ENCODE measurements around the gene FOXP4.

The FOXP4 gene

DNA sequence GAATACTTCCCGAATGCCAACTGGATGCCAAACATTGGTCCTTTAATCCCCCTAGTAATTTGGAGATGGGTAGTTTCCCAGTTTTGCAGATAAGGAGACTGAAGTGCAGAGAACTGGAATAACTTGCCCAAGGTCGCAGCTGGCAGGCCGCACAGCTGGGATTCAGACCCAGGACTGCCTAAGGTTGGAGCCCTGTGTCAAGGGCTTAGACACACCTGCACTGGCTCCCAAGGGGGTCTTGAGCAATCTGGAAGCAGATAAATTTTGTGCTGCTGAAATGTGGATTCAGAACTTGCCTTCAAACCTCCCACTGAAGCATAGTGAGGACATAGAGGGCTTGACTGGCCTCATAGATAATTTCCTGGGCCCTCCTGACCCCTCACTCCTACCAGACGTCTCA lies 30.5 kb downstream of the FOXP4 start:
- TF ChIP-seq, protein P1, sequence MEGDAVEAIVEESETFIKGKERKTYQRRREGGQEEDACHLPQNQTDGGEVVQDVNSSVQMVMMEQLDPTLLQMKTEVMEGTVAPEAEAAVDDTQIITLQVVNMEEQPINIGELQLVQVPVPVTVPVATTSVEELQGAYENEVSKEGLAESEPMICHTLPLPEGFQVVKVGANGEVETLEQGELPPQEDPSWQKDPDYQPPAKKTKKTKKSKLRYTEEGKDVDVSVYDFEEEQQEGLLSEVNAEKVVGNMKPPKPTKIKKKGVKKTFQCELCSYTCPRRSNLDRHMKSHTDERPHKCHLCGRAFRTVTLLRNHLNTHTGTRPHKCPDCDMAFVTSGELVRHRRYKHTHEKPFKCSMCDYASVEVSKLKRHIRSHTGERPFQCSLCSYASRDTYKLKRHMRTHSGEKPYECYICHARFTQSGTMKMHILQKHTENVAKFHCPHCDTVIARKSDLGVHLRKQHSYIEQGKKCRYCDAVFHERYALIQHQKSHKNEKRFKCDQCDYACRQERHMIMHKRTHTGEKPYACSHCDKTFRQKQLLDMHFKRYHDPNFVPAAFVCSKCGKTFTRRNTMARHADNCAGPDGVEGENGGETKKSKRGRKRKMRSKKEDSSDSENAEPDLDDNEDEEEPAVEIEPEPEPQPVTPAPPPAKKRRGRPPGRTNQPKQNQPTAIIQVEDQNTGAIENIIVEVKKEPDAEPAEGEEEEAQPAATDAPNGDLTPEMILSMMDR (IDR thresholded peaks at IDR 0.05; ENCODE audit: low read depth, low read length) = no peak
- in situ Hi-C loops (cut with HindIII; ENCODE audit: low sequenced_read_pairs) = no loop called here
- no peak for DNase-seq (ENCODE audit: low read depth, low spot score)
- no peak overlapping the region for H3K4me3 ChIP-seq (ENCODE audit: low read depth, low read length)

GRCh38 chr6:41577356-41578216 lies 31.4 kb downstream of the FOXP4 start:
- peak; percentile 47 for DNase-seq (ENCODE audit: low read depth, low spot score)
- TF ChIP-seq, protein P1 (IDR thresholded peaks at IDR 0.05; ENCODE audit: low read depth, low read length) = no peak
- H3K4me3 ChIP-seq (ENCODE audit: low read depth, low read length) = no peak overlapping the region
- in situ Hi-C loops (cut with HindIII; ENCODE audit: low sequenced_read_pairs) = no loop called here

GRCh38 chr6:41578217-41579087 lies 32.3 kb downstream of the FOXP4 start:
- peak; percentile 29 for DNase-seq (ENCODE audit: low read depth, low spot score)
- no peak overlapping the region for H3K4me3 ChIP-seq (ENCODE audit: low read depth, low read length)

DNA sequence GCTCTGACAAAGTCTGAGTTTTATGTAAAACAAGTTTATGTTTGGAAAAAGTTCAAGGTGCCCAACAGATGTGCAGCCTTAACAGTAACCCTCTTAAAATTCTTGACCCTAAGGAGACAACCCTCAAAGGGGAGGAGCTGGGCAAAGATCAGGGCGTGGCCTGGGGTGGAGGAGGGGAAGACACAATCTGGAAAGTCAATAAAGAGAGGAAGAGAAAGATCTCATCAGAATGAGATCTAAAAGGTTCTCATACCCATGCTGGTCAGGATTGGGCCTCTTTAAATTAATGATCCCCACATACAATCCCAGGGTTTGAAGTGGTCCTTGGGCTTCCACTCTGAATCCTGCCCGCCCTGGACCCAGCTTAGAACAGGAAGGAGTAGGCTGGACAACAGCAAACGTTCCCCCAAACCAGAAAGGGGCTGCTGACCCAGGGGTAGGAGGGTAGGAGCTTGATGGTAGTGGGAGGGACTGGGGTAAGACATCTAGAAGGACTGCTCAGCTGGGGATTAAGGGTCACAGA lies 33.0 kb downstream of the FOXP4 start:
- peak; percentile 14 for DNase-seq (ENCODE audit: low read depth, low spot score)
- H3K4me3 ChIP-seq (ENCODE audit: low read depth, low read length) = no peak overlapping the region
- in situ Hi-C loops (cut with HindIII; ENCODE audit: low sequenced_read_pairs) = no loop called here
- TF ChIP-seq, protein P1 (IDR thresholded peaks at IDR 0.05; ENCODE audit: low read depth, low read length) = no peak

More at GRCh38 chr6:41578217-41579087, 32.3 kb downstream of the FOXP4 start:
- TF ChIP-seq, protein P1 (IDR thresholded peaks at IDR 0.05; ENCODE audit: low read depth, low read length) = no peak
- in situ Hi-C loops (cut with HindIII; ENCODE audit: low sequenced_read_pairs) = no loop called here

DNA sequence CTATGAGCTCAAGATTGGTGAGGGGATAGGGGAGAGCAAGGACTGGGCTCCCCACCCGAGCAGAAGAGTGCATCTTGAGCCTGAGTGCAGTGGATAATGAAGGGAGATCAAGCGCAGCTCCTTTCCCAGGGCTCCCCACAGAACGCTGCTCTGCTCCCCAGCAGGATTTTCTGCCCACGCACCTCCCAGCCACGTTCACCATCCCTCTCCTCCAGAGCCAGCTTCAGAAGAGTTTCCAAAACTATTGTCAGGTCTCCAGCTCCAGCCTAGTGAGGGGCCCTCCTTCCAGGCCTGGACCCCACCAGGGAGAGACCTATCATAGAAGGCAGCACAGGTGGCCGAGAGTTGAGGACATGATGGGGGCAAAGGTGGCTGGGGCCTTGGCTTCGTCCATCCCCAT lies 34.5 kb downstream of the FOXP4 start:
- DNase-seq (ENCODE audit: low read depth, low spot score) = no peak
- no peak overlapping the region for H3K4me3 ChIP-seq (ENCODE audit: low read depth, low read length)
- in situ Hi-C loops (cut with HindIII; ENCODE audit: low sequenced_read_pairs) = no loop called here
- TF ChIP-seq, protein P1 (IDR thresholded peaks at IDR 0.05; ENCODE audit: low read depth, low read length) = no peak

DNA sequence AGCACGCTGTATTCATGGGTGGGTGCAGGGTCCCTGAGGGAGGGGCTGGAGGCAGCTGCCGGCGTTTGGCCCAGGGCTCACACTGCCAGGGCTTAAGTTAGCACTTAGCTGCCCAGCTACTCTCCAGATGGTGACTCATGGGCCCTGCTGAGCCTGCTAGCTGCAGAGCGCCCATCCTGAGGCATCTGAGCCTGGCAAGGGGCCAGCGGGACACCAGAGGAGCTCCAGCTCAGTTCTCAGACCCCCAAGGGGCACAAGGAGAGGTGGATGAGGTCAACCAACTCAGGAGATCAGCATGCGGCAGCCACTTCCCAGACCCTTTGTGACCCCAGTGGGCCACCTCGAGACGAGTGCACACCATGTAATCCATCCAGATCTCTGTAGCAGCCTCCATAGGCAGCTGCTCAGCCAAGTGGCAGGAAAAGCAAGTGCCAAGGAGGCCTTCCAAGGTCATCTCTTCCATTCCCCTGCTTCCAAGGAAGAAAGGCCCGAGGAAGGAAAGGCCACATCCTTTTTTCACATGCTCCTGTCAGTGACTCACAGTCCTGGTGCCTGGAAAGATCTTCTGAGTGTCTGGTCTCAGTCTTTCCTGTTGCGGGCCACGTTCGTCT lies 35.3 kb downstream of the FOXP4 start:
- no peak overlapping the region for H3K4me3 ChIP-seq (ENCODE audit: low read depth, low read length)
- DNase-seq (ENCODE audit: low read depth, low spot score) = peak; percentile 93
- in situ Hi-C loops (cut with HindIII; ENCODE audit: low sequenced_read_pairs) = no loop called here
- TF ChIP-seq, protein P1 (IDR thresholded peaks at IDR 0.05; ENCODE audit: low read depth, low read length) = no peak
